Panc1 (cell line): Measurements from ENCODE around the gene IGDCC3. TPM values are rescaled to one million over a fixed set of nuclear protein-coding genes. Genes with fewer than 3 reads are reported as not detected.

Experiments
- ATAC-seq: fragments of 200-7000 bp; cut with Tn5 transposase; 2 replicates; pipeline ENCODE4 v1.9.1; 2020; ENCODE audit warnings: mild to moderate bottlenecking, moderate library complexity
- BruUV-seq: library from RNA; stranded (reverse); fragments of 400-500 nt; replicated peaks from 2 replicates; lab custom pipeline; 2021; lab: Mats Ljungman, UMichigan
- CTCF ChIA-PET: fragments of 300-600 bp; sonication (Branson Sonifier 250); formaldehyde crosslinking; loops from one replicate; lab custom pipeline; 2022; ENCODE audit warnings: antibody characterized with exemption; lab: Charles Lee
- POLR2A ChIA-PET: fragments of 300-600 bp; sonication (Branson Sonifier 250); formaldehyde crosslinking; loops from one replicate; lab custom pipeline; 2022; ENCODE audit warnings: antibody characterized with exemption; lab: Charles Lee
- DNase-seq: peaks from one replicate; pipeline ENCODE4 v3.0.0-alpha.2; 2010; ENCODE audit warnings: low read depth, low spot score
- H3K27ac ChIP-seq: 2 replicates; pipeline ENCODE4 v1.5.1; 2011; ENCODE audit warnings: mild to moderate bottlenecking, low read length, inconsistent platforms
- H3K27me3 ChIP-seq: fragments of 200-500 bp; sonication (Bioruptor generic); 2 replicates; pipeline ENCODE4 v1.6.0; 2014; ENCODE audit warnings: low read length, inconsistent platforms; ENCODE audit not compliant: control insufficient read depth, insufficient read depth
- H3K36me3 ChIP-seq: fragments of 200-500 bp; sonication (Bioruptor generic); 2 replicates; pipeline ENCODE4 v1.5.1; 2014; ENCODE audit warnings: inconsistent platforms, mild to moderate bottlenecking, low read length, moderate library complexity; ENCODE audit not compliant: control insufficient read depth, insufficient read depth
- H3K4me1 ChIP-seq: 2 replicates; pipeline ENCODE4 v1.5.1; 2011; ENCODE audit warnings: inconsistent platforms, mild to moderate bottlenecking, low read length, moderate library complexity; ENCODE audit not compliant: control insufficient read depth, insufficient read depth
- H3K4me3 ChIP-seq, 2 experiments: 2 replicates each; pipeline ENCODE4 v1.5.1; 2011 to 2012; ENCODE audit warnings: low read depth in 2 of 2, low read length in 2 of 2, mild to moderate bottlenecking in 2 of 2, inconsistent platforms in 1 of 2, moderate library complexity in 1 of 2
- H3K9me3 ChIP-seq: fragments of 200-500 bp; sonication (Bioruptor generic); 2 replicates; pipeline ENCODE4 v1.5.1; 2014; ENCODE audit warnings: low read depth, mild to moderate bottlenecking, inconsistent platforms, low read length, moderate library complexity; ENCODE audit not compliant: control insufficient read depth, insufficient read depth
- CTCF ChIP-seq: fragments of 450-650 bp; IDR thresholded peaks from 2 replicates; pipeline ENCODE4 v1.5.1; 2017; ENCODE audit warnings: mild to moderate bottlenecking
- POLR2AphosphoS5 ChIP-seq: IDR thresholded peaks from 2 replicates; pipeline ENCODE4 v1.6.1; 2012; ENCODE audit warnings: mild to moderate bottlenecking, low read depth, low read length, moderate library complexity
- REST ChIP-seq, 2 experiments: IDR thresholded peaks; 2 replicates each; pipeline ENCODE4 v1.6.1; 2011 to 2012; ENCODE audit warnings: low read depth in 2 of 2, control low read depth in 1 of 2, low read length in 1 of 2, mild to moderate bottlenecking in 1 of 2, moderate library complexity in 1 of 2; ENCODE audit not compliant: insufficient read depth in 1 of 2
- SIN3A ChIP-seq: IDR thresholded peaks from 2 replicates; pipeline ENCODE4 v1.6.1; 2012; ENCODE audit warnings: low read depth, mild to moderate bottlenecking, low read length, moderate library complexity, borderline replicate concordance; ENCODE audit not compliant: insufficient read depth
- TCF7L2 ChIP-seq: IDR thresholded peaks from 2 replicates; pipeline ENCODE4 v1.6.1; 2011; ENCODE audit warnings: mild to moderate bottlenecking, low read depth, low read length, inconsistent platforms
- in situ Hi-C: cut with HindIII; loops from 2 replicates; pipeline ENCODE4 v1.10.0; 2016; ENCODE audit warnings: low sequenced_read_pairs, low pct_unique_long_range_greater_than_20kb
- intact Hi-C: fragments of 100-400 bp; cut with micrococcal nuclease; formaldehyde crosslinking; loops from one replicate; pipeline ENCODE4 v1.10.0; 2022; ENCODE audit not compliant: unreplicated experiment
- total RNA-seq: library from RNA; stranded (reverse); gene quantifications from one replicate; pipeline ENCODE4 v1.2.1, GENCODE V29; 2021; ENCODE audit not compliant: unreplicated experiment

IGDCC3 gene
- total RNA-seq, 1 experiment from 2014 or later, result 0.18 TPM

- Histone ChIP-seq H3K27me3 (0 out of 2 replicates have a peak, but pooled peaks cover 3% of the 10 kb centered on the region), H3K9me3 (no peaks in the 10 kb centered on the region), H3K4me1 (no peaks in the 10 kb centered on the region), H3K4me3 (no peak overlapping the region), H3K36me3 (no peaks in the 10 kb centered on the region), H3K27ac (no peak overlapping the region)
- POLR2A ChIA-PET, result no interaction called here
- in situ Hi-C loops (no loop called here), intact Hi-C loops (no loop called here)
- CTCF ChIA-PET, result interaction anchor here (0.7 to 1.8 kb wide), 2 partner anchors 10 to 74 kb away, joined by 3 to 5 read pairs; no protein-coding TSS in a partner anchor
- BruUV-seq, result no TSS peak
- no peak for ATAC-seq
- DNase-seq, result no peak
- no peak for TF ChIP-seq SIN3A
- TF ChIP-seq POLR2AphosphoS5, result no peak
- no peak for TF ChIP-seq REST (IDR thresholded peaks at IDR 0.05; ENCODE audit: insufficient read depth in 1 of 2, low read depth in 2 of 2, low read length in 1 of 2)
- TF ChIP-seq CTCF, result no peak
- no peak for TF ChIP-seq TCF7L2
These were observed 13.9 kb upstream of the IGDCC3 start for GRCh38 chr15:65391732-65392131.

GRCh38 chr15:65390447-65390846 is 12.6 kb upstream of the IGDCC3 start:
- DNase-seq (no peak), ATAC-seq (no peak)
- Histone ChIP-seq H3K27me3 (0 out of 2 replicates have a peak, but pooled peaks cover 3% of the 10 kb centered on the region), H3K9me3 (no peaks in the 10 kb centered on the region), H3K4me3 (no peak overlapping the region), H3K27ac (no peak overlapping the region), H3K4me1 (peaks cover under 1% of the 10 kb centered on the region; the same call in 1 of the 2 replicates), H3K36me3 (no peaks in the 10 kb centered on the region)
- ChIA-PET CTCF (interaction anchor here (1.2 to 1.8 kb wide), 2 partner anchors 10 to 73 kb away, joined by 3 to 5 read pairs; no protein-coding TSS in a partner anchor), POLR2A (no interaction called here)
- no TSS peak for BruUV-seq
- intact Hi-C loops, result no loop called here
- in situ Hi-C loops, result no loop called here
- no peak for TF ChIP-seq TCF7L2
- TF ChIP-seq CTCF, result no peak
- TF ChIP-seq SIN3A, result no peak
- no peak for TF ChIP-seq POLR2AphosphoS5
- no peak for TF ChIP-seq REST (IDR thresholded peaks at IDR 0.05; ENCODE audit: insufficient read depth in 1 of 2, low read depth in 2 of 2, low read length in 1 of 2)
